Breast epithelium (tissue), 3 donors: ENCODE results near the gene CASQ2.

Experiments
- POLR2A ChIP-seq: fragments of 450-650 bp; IDR thresholded peaks from one replicate; pipeline ENCODE4 v1.6.1; 2016; ENCODE audit warnings: antibody characterized with exemption, mild to moderate bottlenecking, moderate library complexity
- TF ChIP-seq, protein P1 (sequence below), 3 donors: fragments of 450-650 bp; IDR thresholded peaks; one replicate each; pipeline ENCODE4 v1.5.1; 2016 to 2017; ENCODE audit warnings: antibody characterized with exemption in 3 of 3, mild to moderate bottlenecking in 3 of 3, moderate library complexity in 3 of 3

GRCh38 chr1:115755456-115756370, 12.8 kb downstream of the CASQ2 start:
- no peak for TF ChIP-seq POLR2A
- TF ChIP-seq, protein P1, sequence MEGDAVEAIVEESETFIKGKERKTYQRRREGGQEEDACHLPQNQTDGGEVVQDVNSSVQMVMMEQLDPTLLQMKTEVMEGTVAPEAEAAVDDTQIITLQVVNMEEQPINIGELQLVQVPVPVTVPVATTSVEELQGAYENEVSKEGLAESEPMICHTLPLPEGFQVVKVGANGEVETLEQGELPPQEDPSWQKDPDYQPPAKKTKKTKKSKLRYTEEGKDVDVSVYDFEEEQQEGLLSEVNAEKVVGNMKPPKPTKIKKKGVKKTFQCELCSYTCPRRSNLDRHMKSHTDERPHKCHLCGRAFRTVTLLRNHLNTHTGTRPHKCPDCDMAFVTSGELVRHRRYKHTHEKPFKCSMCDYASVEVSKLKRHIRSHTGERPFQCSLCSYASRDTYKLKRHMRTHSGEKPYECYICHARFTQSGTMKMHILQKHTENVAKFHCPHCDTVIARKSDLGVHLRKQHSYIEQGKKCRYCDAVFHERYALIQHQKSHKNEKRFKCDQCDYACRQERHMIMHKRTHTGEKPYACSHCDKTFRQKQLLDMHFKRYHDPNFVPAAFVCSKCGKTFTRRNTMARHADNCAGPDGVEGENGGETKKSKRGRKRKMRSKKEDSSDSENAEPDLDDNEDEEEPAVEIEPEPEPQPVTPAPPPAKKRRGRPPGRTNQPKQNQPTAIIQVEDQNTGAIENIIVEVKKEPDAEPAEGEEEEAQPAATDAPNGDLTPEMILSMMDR (IDR thresholded peaks at IDR 0.05), result no peak
